Tibial nerve (tissue), 4 donors: Measurements from ENCODE around the gene FSTL4.

Experiments used
- EP300 ChIP-seq, 2 donors: sonication (generic); formaldehyde crosslinking; IDR thresholded peaks; one replicate each; pipeline ENCODE4 v1.6.1; 2017; ENCODE audit warnings: antibody characterized with exemption in 2 of 2, mild to moderate bottlenecking in 1 of 2
- POLR2A ChIP-seq, 2 donors: fragments of 450-650 bp; IDR thresholded peaks; one replicate each; pipeline ENCODE4 v1.6.1; 2017; ENCODE audit warnings: antibody characterized with exemption in 2 of 2, mild to moderate bottlenecking in 2 of 2, moderate library complexity in 2 of 2
- TF ChIP-seq, protein P1 (sequence below), 5 experiments: fragments of 200-600 bp in 3 of 5; fragments of 450-650 bp in 2 of 5; sonication (generic) in 3 of 5; IDR thresholded peaks; one replicate each; pipeline ENCODE4 v1.5.1; 2016 to 2019; ENCODE audit warnings: antibody characterized with exemption in 5 of 5, mild to moderate bottlenecking in 3 of 5, moderate library complexity in 2 of 5

DNA sequence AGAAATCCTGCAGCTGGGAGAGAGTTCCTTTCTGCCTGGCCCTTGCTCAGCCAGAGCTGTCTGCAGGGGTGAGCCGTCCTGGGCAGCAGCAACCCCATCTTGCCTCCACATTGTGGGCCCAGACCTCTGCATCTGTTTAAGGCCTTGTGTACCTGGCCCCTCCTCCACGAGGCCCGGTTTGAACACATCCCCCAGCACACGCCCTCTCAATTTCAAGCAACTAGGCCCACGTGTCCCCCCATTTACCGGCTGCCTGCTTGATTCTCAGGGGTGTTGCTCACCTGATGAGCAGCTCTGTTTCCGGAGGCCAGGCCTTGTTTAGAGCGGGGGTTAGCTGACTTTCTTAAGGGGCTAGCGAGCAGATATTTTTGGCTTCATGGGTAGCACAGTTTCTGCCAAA, 378.7 kb downstream of the FSTL4 start:
- TF ChIP-seq, protein P1, sequence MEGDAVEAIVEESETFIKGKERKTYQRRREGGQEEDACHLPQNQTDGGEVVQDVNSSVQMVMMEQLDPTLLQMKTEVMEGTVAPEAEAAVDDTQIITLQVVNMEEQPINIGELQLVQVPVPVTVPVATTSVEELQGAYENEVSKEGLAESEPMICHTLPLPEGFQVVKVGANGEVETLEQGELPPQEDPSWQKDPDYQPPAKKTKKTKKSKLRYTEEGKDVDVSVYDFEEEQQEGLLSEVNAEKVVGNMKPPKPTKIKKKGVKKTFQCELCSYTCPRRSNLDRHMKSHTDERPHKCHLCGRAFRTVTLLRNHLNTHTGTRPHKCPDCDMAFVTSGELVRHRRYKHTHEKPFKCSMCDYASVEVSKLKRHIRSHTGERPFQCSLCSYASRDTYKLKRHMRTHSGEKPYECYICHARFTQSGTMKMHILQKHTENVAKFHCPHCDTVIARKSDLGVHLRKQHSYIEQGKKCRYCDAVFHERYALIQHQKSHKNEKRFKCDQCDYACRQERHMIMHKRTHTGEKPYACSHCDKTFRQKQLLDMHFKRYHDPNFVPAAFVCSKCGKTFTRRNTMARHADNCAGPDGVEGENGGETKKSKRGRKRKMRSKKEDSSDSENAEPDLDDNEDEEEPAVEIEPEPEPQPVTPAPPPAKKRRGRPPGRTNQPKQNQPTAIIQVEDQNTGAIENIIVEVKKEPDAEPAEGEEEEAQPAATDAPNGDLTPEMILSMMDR (IDR thresholded peaks at IDR 0.05): no peak
- TF ChIP-seq EP300 (IDR thresholded peaks at IDR 0.05) (no peak), POLR2A (IDR thresholded peaks at IDR 0.05) (no peak)
